IMR-90 (cell line): ENCODE results near the gene DICER1. TPM values are rescaled to one million over a fixed set of nuclear protein-coding genes. Genes with fewer than 3 reads are reported as not detected.
A peak's percentile ranks its signal among the peaks of the same experiment; 100 is the strongest.

Experiments used
- ATAC-seq: fragments of 200-7000 bp; cut with Tn5 transposase; 2 replicates; pipeline ENCODE4 v1.9.1; 2020; ENCODE audit warnings: low read depth, mild to moderate bottlenecking, moderate library complexity
- BruUV-seq: library from RNA; stranded (reverse); fragments of 400-500 nt; replicated peaks from 2 replicates; lab custom pipeline; 2021; lab: Mats Ljungman, UMichigan
- CTCF ChIA-PET: fragments of 300-600 bp; formaldehyde crosslinking; extraction: SDS; loops from one replicate; lab custom pipeline; 2021; ENCODE audit warnings: antibody characterized with exemption; lab: Yijun Ruan, JAX
- POLR2A ChIA-PET: fragments of 300-600 bp; sonication (Branson Sonifier 250); formaldehyde crosslinking; loops from one replicate; lab custom pipeline; 2022; ENCODE audit warnings: antibody characterized with exemption; ENCODE audit not compliant: unreplicated experiment; lab: Charles Lee
- DNase-seq: peaks from one replicate; pipeline ENCODE4 v3.0.0; 2013
- H2AFZ ChIP-seq: replicated peaks from 2 replicates; pipeline ENCODE3; 2013; ENCODE audit warnings: low read length, mild to moderate bottlenecking; ENCODE audit not compliant: poor library complexity
- H2AK5ac ChIP-seq: 2 replicates; pipeline ENCODE4 v1.6.1; 2013; ENCODE audit warnings: low read depth, low read length, inconsistent platforms
- H2AK9ac ChIP-seq: replicated peaks from 2 replicates; pipeline ENCODE3; 2013; ENCODE audit warnings: mild to moderate bottlenecking, low read depth, low read length, moderate library complexity; ENCODE audit not compliant: poor library complexity
- H2BK120ac ChIP-seq: 2 replicates; pipeline ENCODE4 v1.6.1; 2013; ENCODE audit warnings: low read depth, low read length, inconsistent platforms
- H2BK15ac ChIP-seq: 3 replicates; pipeline ENCODE4 v1.6.1; 2013; ENCODE audit warnings: low read depth, low read length, inconsistent platforms
- H2BK20ac ChIP-seq: 2 replicates; pipeline ENCODE4 v1.6.1; 2013; ENCODE audit warnings: low read depth, mild to moderate bottlenecking, inconsistent platforms, low read length, moderate library complexity
- H2BK5ac ChIP-seq: 2 replicates; pipeline ENCODE4 v1.6.1; 2013; ENCODE audit warnings: mild to moderate bottlenecking, low read depth, low read length, inconsistent platforms; ENCODE audit not compliant: poor library complexity, severe bottlenecking
- H3K14ac ChIP-seq: replicated peaks from 2 replicates; pipeline ENCODE4 v1.6.1; 2013; ENCODE audit warnings: low read depth, low read length, inconsistent platforms
- H3K18ac ChIP-seq: 2 replicates; pipeline ENCODE4 v1.6.1; 2013; ENCODE audit warnings: low read depth, low read length, control low read depth
- H3K23ac ChIP-seq: 2 replicates; pipeline ENCODE4 v1.6.1; 2013; ENCODE audit warnings: low read depth, low read length, inconsistent platforms
- H3K27ac ChIP-seq: 2 replicates; pipeline ENCODE4 v1.5.1; 2013; ENCODE audit warnings: mild to moderate bottlenecking, control low read depth, low read length; ENCODE audit not compliant: insufficient read depth
- H3K27me3 ChIP-seq: 2 replicates; pipeline ENCODE4 v1.6.1; 2013; ENCODE audit warnings: low read length; ENCODE audit not compliant: control insufficient read depth, insufficient read depth
- H3K36me3 ChIP-seq: 2 replicates; pipeline ENCODE4 v1.6.1; 2013; ENCODE audit warnings: low read length, mixed read lengths; ENCODE audit not compliant: control insufficient read depth, insufficient read depth
- H3K4ac ChIP-seq: 2 replicates; pipeline ENCODE4 v1.6.1; 2013; ENCODE audit warnings: low read depth, low read length, inconsistent platforms
- H3K4me1 ChIP-seq: 2 replicates; pipeline ENCODE4 v1.6.1; 2013; ENCODE audit warnings: low read length, mixed read lengths; ENCODE audit not compliant: control insufficient read depth, insufficient read depth
- H3K4me2 ChIP-seq: 2 replicates; pipeline ENCODE4 v1.6.1; 2013; ENCODE audit warnings: low read depth, mild to moderate bottlenecking, control low read depth, low read length, moderate library complexity
- H3K4me3 ChIP-seq: 2 replicates; pipeline ENCODE4 v1.5.1; 2013; ENCODE audit warnings: low read depth, mild to moderate bottlenecking, control low read depth, low read length, moderate library complexity; ENCODE audit not compliant: insufficient read depth
- H3K56ac ChIP-seq: 2 replicates; pipeline ENCODE4 v1.6.1; 2013; ENCODE audit warnings: low read length, inconsistent platforms; ENCODE audit not compliant: insufficient read depth; ENCODE audit errors: extremely low read depth
- H3K79me1 ChIP-seq, 2 experiments: 2 replicates each; pipeline ENCODE4 v1.6.1; 2013; ENCODE audit warnings: low read length in 2 of 2, inconsistent platforms in 1 of 2, low read depth in 1 of 2
- H3K9ac ChIP-seq: 2 replicates; pipeline ENCODE4 v1.6.1; 2013; ENCODE audit warnings: low read depth, low read length, control low read depth
- H3K9me1 ChIP-seq: 2 replicates; pipeline ENCODE4 v1.6.1; 2013; ENCODE audit warnings: low read length, inconsistent platforms; ENCODE audit not compliant: insufficient read depth
- H3K9me3 ChIP-seq: 2 replicates; pipeline ENCODE4 v1.6.1; 2013; ENCODE audit warnings: low read length; ENCODE audit not compliant: control insufficient read depth, insufficient read depth
- H4K20me1 ChIP-seq: 2 replicates; pipeline ENCODE4 v1.6.1; 2013; ENCODE audit warnings: low read length, inconsistent platforms; ENCODE audit not compliant: insufficient read depth
- H4K5ac ChIP-seq: 2 replicates; pipeline ENCODE4 v1.6.1; 2013; ENCODE audit warnings: mild to moderate bottlenecking, low read depth, low read length, control low read depth
- H4K8ac ChIP-seq, 2 experiments: 2 replicates each; pipeline ENCODE4 v1.6.1; 2013; ENCODE audit warnings: low read depth in 2 of 2, low read length in 2 of 2, control low read depth in 1 of 2, inconsistent platforms in 1 of 2
- H4K91ac ChIP-seq: 2 replicates; pipeline ENCODE4 v1.6.1; 2013; ENCODE audit warnings: low read depth, low read length, inconsistent platforms; ENCODE audit not compliant: insufficient read depth
- BHLHE40 ChIP-seq: fragments of 150-350 bp; IDR thresholded peaks from 2 replicates; pipeline ENCODE4 v1.6.1; 2016; ENCODE audit warnings: mild to moderate bottlenecking, low read depth, low read length
- CHD1 ChIP-seq: IDR thresholded peaks from 2 replicates; pipeline ENCODE4 v1.6.1; 2012; ENCODE audit warnings: low read depth, low read length, improper control_type of control experiment
- CTCF ChIP-seq: conservative IDR thresholded peaks from 2 replicates; pipeline ENCODE4 v1.5.1; 2012; ENCODE audit warnings: mild to moderate bottlenecking, low read depth, low read length, improper control_type of control experiment
- ELK1 ChIP-seq: fragments of 150-350 bp; IDR thresholded peaks from 2 replicates; pipeline ENCODE4 v1.6.1; 2016; ENCODE audit warnings: low read depth, mild to moderate bottlenecking, low read length, moderate library complexity, borderline replicate concordance
- FOS ChIP-seq: fragments of 150-350 bp; IDR thresholded peaks from 2 replicates; pipeline ENCODE4 v1.6.1; 2016; ENCODE audit warnings: low read depth, low read length
- MAFK ChIP-seq: IDR thresholded peaks from 2 replicates; pipeline ENCODE4 v1.6.1; 2012; ENCODE audit warnings: low read depth, low read length, improper control_type of control experiment
- MAZ ChIP-seq: IDR thresholded peaks from 2 replicates; pipeline ENCODE4 v1.6.1; 2012; ENCODE audit warnings: low read depth, mild to moderate bottlenecking, low read length, improper control_type of control experiment, moderate library complexity, borderline replicate concordance
- MXI1 ChIP-seq: IDR thresholded peaks from 2 replicates; pipeline ENCODE4 v1.6.1; 2012; ENCODE audit warnings: low read depth, mild to moderate bottlenecking, low read length, moderate library complexity, borderline replicate concordance
- NFE2L2 ChIP-seq: fragments of 150-350 bp; IDR thresholded peaks from 2 replicates; pipeline ENCODE4 v1.6.1; 2016; ENCODE audit warnings: low read depth, mild to moderate bottlenecking, low read length
- POLR2A ChIP-seq: IDR thresholded peaks from 2 replicates; pipeline ENCODE4 v1.6.1; 2012; ENCODE audit warnings: mild to moderate bottlenecking, low read depth, low read length
- RAD21 ChIP-seq: IDR thresholded peaks from 2 replicates; pipeline ENCODE4 v1.6.1; 2012; ENCODE audit warnings: low read length, improper control_type of control experiment
- RCOR1 ChIP-seq: IDR thresholded peaks from 2 replicates; pipeline ENCODE4 v1.6.1; 2012; ENCODE audit warnings: mild to moderate bottlenecking, low read length, improper control_type of control experiment; ENCODE audit not compliant: insufficient replicate concordance
- RFX5 ChIP-seq: IDR thresholded peaks from 2 replicates; pipeline ENCODE4 v1.8.0; 2012; ENCODE audit warnings: low read depth, mild to moderate bottlenecking, low read length, moderate library complexity
- SMC3 ChIP-seq: fragments of 150-350 bp; IDR thresholded peaks from 2 replicates; pipeline ENCODE4 v1.6.1; 2016; ENCODE audit warnings: low read depth, mild to moderate bottlenecking, antibody characterized with exemption, low read length, moderate library complexity
- WGBS, 2 experiments: methylation state at CpG; one replicate each; pipeline versions ENCODE4 v1.1.5 to v1.1.7; 2013; ENCODE audit warnings: missing lambda C conversion rate in 2 of 2; ENCODE audit not compliant: insufficient read length in 1 of 2; ENCODE audit errors: extremely low coverage in 2 of 2; 5-methylcytosine and 5-hydroxymethylcytosine counted together
- dilution Hi-C: fragments of 300-500 bp; cut with HindIII; formaldehyde crosslinking; loops from one replicate; pipeline ENCODE4 v1.14.3; 2018; ENCODE audit warnings: low sequenced_read_pairs; ENCODE audit not compliant: unreplicated experiment
- in situ Hi-C: fragments of 300-500 bp; cut with MboI; formaldehyde crosslinking; loops from 3 replicates; pipeline ENCODE4 v1.14.3; 2019; ENCODE audit warnings: low sequenced_read_pairs, inconsistent platforms, mixed read lengths
- intact Hi-C: fragments of 100-400 bp; cut with micrococcal nuclease; formaldehyde crosslinking; loops from 2 replicates; pipeline ENCODE4 v1.10.0; 2022
- polyA plus RNA-seq, 3 experiments: library from polyadenylated mRNA; depleted of rRNA; stranded (reverse); fragments of >200 nt; gene quantifications; 2 replicates each; pipeline ENCODE4 v1.2.3, GENCODE V29; 2012; ENCODE audit warnings: low replicate concordance in 1 of 3
- total RNA-seq: library from RNA; depleted of rRNA; stranded (reverse); fragments of >200 nt; gene quantifications from 2 replicates; pipeline ENCODE4 v1.2.3, GENCODE V29; 2012

DICER1 gene
- total and polyA plus RNA-seq, 2 of the 4 experiments (the other 2 are of a cell fraction) = 9.7 to 49.5 TPM

GRCh38 chr14:95157048-95157326 lies 342 bp downstream of the DICER1 start:
- H3K4me3 ChIP-seq = peak overlapping the region; percentile 91
- H3K27me3 ChIP-seq = no peaks in the 10 kb centered on the region
- no peaks in the 10 kb centered on the region for H3K9me3 ChIP-seq
- H2AK5ac ChIP-seq = no peak overlapping the region
- H2BK120ac ChIP-seq = no peak overlapping the region
- H4K5ac ChIP-seq = no peak overlapping the region
- TF ChIP-seq FOS (no peak), CTCF (no peak), MAFK (no peak), SMC3 (no peak), MXI1 (no peak), RFX5 (no peak), NFE2L2 (no peak), BHLHE40 (no peak), CHD1 (no peak), RCOR1 (no peak), POLR2A (no peak), MAZ (no peak), RAD21 (no peak), ELK1 (no peak)
- H2AK9ac ChIP-seq = peak overlapping the region; percentile 68
- no peak overlapping the region for H3K18ac ChIP-seq
- H3K9ac ChIP-seq = peak overlapping the region; percentile 98
- ChIA-PET CTCF (no interaction called here), POLR2A (no interaction called here)
- H4K20me1 ChIP-seq = peaks cover 25% of the 10 kb centered on the region; the same call in 1 of the 2 replicates
- 0% methylated on average over 50 of the region's 50 CpGs; no CpG with 5 or more reads in 1 of the 2 experiments for WGBS, 2 experiments
- DNase-seq = peak; percentile 16
- peak overlapping the region; percentile 88 for H3K27ac ChIP-seq
- H3K4ac ChIP-seq = no peak overlapping the region; the same call in 1 of the 2 replicates
- peak; percentile 61 for ATAC-seq
- dilution Hi-C loops (no loop called here), in situ Hi-C loops (no loop called here), intact Hi-C loops (loop anchor here (5.0 kb wide), 1 partner anchor 60 kb away; no protein-coding TSS in a partner anchor)
- H2BK5ac ChIP-seq = peak overlapping the region; percentile 72
- no peak overlapping the region for H2BK15ac ChIP-seq
- no peak overlapping the region for H3K23ac ChIP-seq
- no peak overlapping the region for H3K4me2 ChIP-seq
- no TSS peak for BruUV-seq
- no peak overlapping the region for H2BK20ac ChIP-seq
- H2AFZ ChIP-seq = peak overlapping the region; percentile 99
- H3K9me1 ChIP-seq = peaks cover 3% of the 10 kb centered on the region; the same call in 1 of the 2 replicates
- H3K36me3 ChIP-seq = no peaks in the 10 kb centered on the region; the same call in 1 of the 2 replicates
- H3K4me1 ChIP-seq = peaks cover 2% of the 10 kb centered on the region; the same call in 1 of the 2 replicates
- H4K8ac ChIP-seq = no peak overlapping the region; a peak in 1 of 4 replicates
- no peak overlapping the region for H3K56ac ChIP-seq
- H3K14ac ChIP-seq = no peak overlapping the region
- H4K91ac ChIP-seq = 0 out of 2 replicates have a peak overlapping the region, but pooled peaks have one; percentile 7
- H3K79me1 ChIP-seq = peaks cover 7 to 45% of the 10 kb centered on the region in 2 experiments; a peak in 3 of 4 replicates
